Peyer's patch (tissue), 4 donors: ENCODE data around the gene TMEM165.

ENCODE experiments used
- POLR2A ChIP-seq, 2 donors: fragments of 450-650 bp; IDR thresholded peaks; one replicate each; pipeline ENCODE4 v1.5.1; 2017; ENCODE audit warnings: antibody characterized with exemption in 2 of 2, mild to moderate bottlenecking in 2 of 2, moderate library complexity in 2 of 2
- TF ChIP-seq, protein P1 (sequence below), 6 experiments: fragments of 450-650 bp in 4 of 6; fragments of 200-600 bp in 2 of 6; sonication (generic) in 1 of 6; IDR thresholded peaks; one replicate each; pipeline ENCODE4 v1.5.1; 2017 to 2019; ENCODE audit warnings: antibody characterized with exemption in 6 of 6, mild to moderate bottlenecking in 3 of 6, moderate library complexity in 1 of 6

DNA sequence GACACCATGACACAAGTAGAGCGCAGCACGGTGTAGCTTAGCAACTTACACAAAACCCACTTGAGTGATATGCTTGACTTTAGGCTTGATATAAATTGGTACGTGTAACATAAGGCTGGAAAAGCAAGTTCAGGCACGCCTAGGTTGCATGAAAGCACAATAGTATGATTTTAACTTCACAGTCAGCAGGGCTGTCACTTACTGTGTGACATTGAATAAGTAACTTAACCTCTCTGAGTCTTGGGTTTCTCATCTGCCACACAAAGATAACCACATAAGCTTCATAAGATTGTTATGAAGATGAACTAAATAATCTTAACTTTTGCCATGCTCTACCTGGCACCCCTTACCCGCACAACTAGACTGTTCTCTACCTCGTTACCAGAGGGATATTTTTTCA is 40.2 kb upstream of the TMEM165 start:
- TF ChIP-seq, protein P1, sequence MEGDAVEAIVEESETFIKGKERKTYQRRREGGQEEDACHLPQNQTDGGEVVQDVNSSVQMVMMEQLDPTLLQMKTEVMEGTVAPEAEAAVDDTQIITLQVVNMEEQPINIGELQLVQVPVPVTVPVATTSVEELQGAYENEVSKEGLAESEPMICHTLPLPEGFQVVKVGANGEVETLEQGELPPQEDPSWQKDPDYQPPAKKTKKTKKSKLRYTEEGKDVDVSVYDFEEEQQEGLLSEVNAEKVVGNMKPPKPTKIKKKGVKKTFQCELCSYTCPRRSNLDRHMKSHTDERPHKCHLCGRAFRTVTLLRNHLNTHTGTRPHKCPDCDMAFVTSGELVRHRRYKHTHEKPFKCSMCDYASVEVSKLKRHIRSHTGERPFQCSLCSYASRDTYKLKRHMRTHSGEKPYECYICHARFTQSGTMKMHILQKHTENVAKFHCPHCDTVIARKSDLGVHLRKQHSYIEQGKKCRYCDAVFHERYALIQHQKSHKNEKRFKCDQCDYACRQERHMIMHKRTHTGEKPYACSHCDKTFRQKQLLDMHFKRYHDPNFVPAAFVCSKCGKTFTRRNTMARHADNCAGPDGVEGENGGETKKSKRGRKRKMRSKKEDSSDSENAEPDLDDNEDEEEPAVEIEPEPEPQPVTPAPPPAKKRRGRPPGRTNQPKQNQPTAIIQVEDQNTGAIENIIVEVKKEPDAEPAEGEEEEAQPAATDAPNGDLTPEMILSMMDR (IDR thresholded peaks at IDR 0.05), result no peak
- TF ChIP-seq POLR2A (IDR thresholded peaks at IDR 0.05), result no peak
